ENCODE results near the gene AZU1. TPM values are rescaled to one million over a fixed set of nuclear protein-coding genes. Genes with fewer than 3 reads are reported as not detected.

The AZU1 gene
- total and polyA plus RNA-seq, 2 of the 8 experiments (the other 6 are each of a cell fraction or from before 2014, with no cell fraction given) = 0.80 to 1.3 TPM

- no peak overlapping the region for H2AFZ ChIP-seq (ENCODE audit: low read length)
- POLR2A ChIA-PET (ENCODE audit: partially characterized antibody) = interaction anchor here (0.7 to 2.4 kb wide), 7 partner anchors 18 to 112 kb away, joined by 3 to 8 read pairs (median 4); partner anchors contain the start of genes ELANE and WDR18
- CTCF ChIA-PET (ENCODE audit: partially characterized antibody) = interaction anchor here (0.6 to 2.8 kb wide), 7 partner anchors 9 to 101 kb away, joined by 3 to 10 read pairs (median 3); no protein-coding TSS in a partner anchor
- no peak for TF ChIP-seq CREB1 (IDR thresholded peaks at IDR 0.05)
- no peak for TF ChIP-seq RAD21 (IDR thresholded peaks at IDR 0.05 in 1 of 2, conservative IDR thresholded peaks at IDR 0.05 in 1 of 2; ENCODE audit: low read depth in 2 of 2, low read length in 2 of 2)
- TF ChIP-seq RXRA (IDR thresholded peaks at IDR 0.05; ENCODE audit: insufficient read depth, low read depth, low read length) = no peak
- TF ChIP-seq ATF3 (IDR thresholded peaks at IDR 0.05; ENCODE audit: insufficient read depth, low read depth, low read length) = no peak
- TF ChIP-seq POLR2A (IDR thresholded peaks at IDR 0.05; ENCODE audit: control extremely low read depth in 1 of 2, low read depth in 2 of 2, low read length in 2 of 2) = no peak
- no peak for TF ChIP-seq PHF8 (conservative IDR thresholded peaks at IDR 0.05; ENCODE audit: low read depth, low read length)
- TF ChIP-seq NANOG (IDR thresholded peaks at IDR 0.05; ENCODE audit: insufficient read depth, low read depth, low read length, poor library complexity, severe bottlenecking) = no peak
- TF ChIP-seq JUN (IDR thresholded peaks at IDR 0.05; ENCODE audit: low read depth, low read length) = no peak
- TF ChIP-seq TBP (IDR thresholded peaks at IDR 0.05; ENCODE audit: low read depth, low read length) = no peak
- TF ChIP-seq ZNF274 (IDR thresholded peaks at IDR 0.05; ENCODE audit: borderline replicate concordance, extremely low read depth, low read length) = no peak
- TF ChIP-seq ATF2 (IDR thresholded peaks at IDR 0.05; ENCODE audit: low read length) = no peak
Measured at GRCh38 chr19:870963-871401, 43.3 kb downstream of the AZU1 start.

More at GRCh38 chr19:870963-871401, 43.3 kb downstream of the AZU1 start:
- H2BK12ac ChIP-seq (ENCODE audit: low read depth, low read length) = 0 out of 2 replicates have a peak overlapping the region, but pooled peaks have one; percentile 39
- no peak overlapping the region for H3K4me3 ChIP-seq (ENCODE audit: extremely low read depth in 1 of 4, insufficient read depth in 2 of 4, low read depth in 3 of 4, low read length in 4 of 4)
- no peak overlapping the region for H3K14ac ChIP-seq (ENCODE audit: insufficient read length)
- no peaks in the 10 kb centered on the region for H3K23me2 ChIP-seq (ENCODE audit: low read depth, low read length)
- H4K8ac ChIP-seq (ENCODE audit: extremely low read depth, insufficient read depth, low read length) = no peak overlapping the region; the same call in none of the 2 replicates
- no peak overlapping the region for H2BK120ac ChIP-seq (replicated peaks; ENCODE audit: low read depth, low read length)
- no peak overlapping the region for H3K56ac ChIP-seq (replicated peaks; ENCODE audit: insufficient read length, low read depth, low read length)
- H4K91ac ChIP-seq (replicated peaks; ENCODE audit: insufficient read length, low read length) = no peak overlapping the region
- no peak for FAIRE-seq
- peaks cover 3 to 22% (median 7%) of the 10 kb centered on the region in 4 experiments for H3K4me1 ChIP-seq (replicated peaks in 1 of 4; ENCODE audit: control insufficient read depth in 3 of 4, insufficient read depth in 4 of 4, low read length in 3 of 4)
- H4K20me1 ChIP-seq (replicated peaks in 1 of 2; ENCODE audit: control insufficient read depth in 1 of 2, insufficient read depth in 2 of 2, low read length in 2 of 2) = peaks cover 4 to 9% of the 10 kb centered on the region in 2 experiments
- no peaks in the 10 kb centered on the region for H3K27me3 ChIP-seq (replicated peaks in 1 of 4; ENCODE audit: control insufficient read depth in 3 of 4, extremely low read depth in 1 of 4, insufficient read depth in 3 of 4, low read length in 3 of 4)
- H3K4me2 ChIP-seq (ENCODE audit: insufficient read depth in 1 of 2, low read depth in 2 of 2, low read length in 2 of 2) = no peak overlapping the region
- H3K18ac ChIP-seq (ENCODE audit: extremely low read depth, low read length) = no peak overlapping the region; the same call in 1 of the 2 replicates
- peaks cover 0 to 18% (median 0%) of the 10 kb centered on the region in 4 experiments; a peak in 2 of 8 replicates for H3K36me3 ChIP-seq (ENCODE audit: control insufficient read depth in 2 of 4, insufficient read depth in 4 of 4, low read length in 3 of 4)
- no peak overlapping the region for H3K9ac ChIP-seq (replicated peaks in 1 of 4; ENCODE audit: extremely low read depth in 1 of 4, low read depth in 3 of 4, low read length in 3 of 4)
- H3K79me2 ChIP-seq (ENCODE audit: control insufficient read depth in 1 of 2, insufficient read depth in 2 of 2, low read length in 2 of 2) = no peaks in the 10 kb centered on the region
- H3K9me3 ChIP-seq (ENCODE audit: insufficient read depth in 2 of 2, low read depth in 1 of 2, low read length in 1 of 2) = peaks cover 0 to 3% of the 10 kb centered on the region in 2 experiments; a peak in 1 of 4 replicates
- H2BK5ac ChIP-seq (ENCODE audit: low read depth, low read length) = no peak overlapping the region; the same call in 1 of the 2 replicates
- no peak overlapping the region for H2BK15ac ChIP-seq (ENCODE audit: low read length)
- no peak overlapping the region for H2BK20ac ChIP-seq (ENCODE audit: low read length)
- H2AK5ac ChIP-seq (ENCODE audit: low read depth, low read length) = no peak overlapping the region
- no peaks in the 10 kb centered on the region; the same call in 1 of the 2 replicates for H3K79me1 ChIP-seq (ENCODE audit: low read depth, low read length)
- no peak overlapping the region for H3K23ac ChIP-seq (ENCODE audit: insufficient read length)
- H3K4ac ChIP-seq (replicated peaks; ENCODE audit: insufficient read length, low read depth, low read length) = no peak overlapping the region
- WGBS, 2 experiments (ENCODE audit: extremely low coverage in 1 of 2, insufficient coverage in 1 of 2, insufficient read length in 1 of 2, insufficient replicate concordance in 2 of 2, low coverage in 1 of 2, low lambda C conversion rate in 2 of 2, missing lambda C conversion rate in 1 of 2) = 79% methylated on average over 19 of the region's 28 CpGs; no CpG with 5 or more reads in 1 of the 2 experiments
- DNase-seq (ENCODE audit: low read depth in 1 of 2, low spot score in 2 of 2) = no peak
- H4K5ac ChIP-seq (ENCODE audit: insufficient read length, low read depth, low read length) = no peak overlapping the region
- H3K27ac ChIP-seq (ENCODE audit: low read depth, low read length) = no peak overlapping the region
